Psoas muscle (tissue), 8 donors: ENCODE data around the gene C14orf119. TPM values are rescaled to one million over a fixed set of nuclear protein-coding genes. Genes with fewer than 3 reads are reported as not detected.

Experiments
- ATAC-seq, 4 donors: fragments of 200-7000 bp; cut with Tn5 transposase; one replicate each; pipeline ENCODE4 v1.9.1; 2020; ENCODE audit warnings: moderate library complexity in 3 of 4, mild to moderate bottlenecking in 2 of 4
- DNase-seq, 2 donors: peaks; one replicate each; pipeline ENCODE4 v3.0.0-alpha.2; 2020
- H3K27ac ChIP-seq: fragments of 200-600 bp; one replicate; pipeline ENCODE4 v1.8.0; 2022
- H3K27me3 ChIP-seq, 3 donors: fragments of 200-600 bp in 1 of 3; one replicate each; pipeline versions ENCODE4 v1.6.1 to v1.8.0; 2013 to 2022; ENCODE audit warnings: low read length in 2 of 3, mild to moderate bottlenecking in 2 of 3, moderate library complexity in 1 of 3; ENCODE audit not compliant: insufficient read depth in 3 of 3
- H3K36me3 ChIP-seq, 2 donors: fragments of 200-600 bp in 1 of 2; one replicate each; pipeline versions ENCODE4 v1.6.1 to v1.8.0; 2013 to 2022; ENCODE audit warnings: low read depth in 1 of 2, mild to moderate bottlenecking in 1 of 2, moderate library complexity in 1 of 2; ENCODE audit not compliant: insufficient read depth in 1 of 2
- H3K4me1 ChIP-seq: fragments of 200-600 bp; one replicate; pipeline ENCODE4 v1.8.0; 2022
- H3K4me3 ChIP-seq: fragments of 200-600 bp; one replicate; pipeline ENCODE4 v1.8.0; 2022; ENCODE audit warnings: mild to moderate bottlenecking
- H3K9me3 ChIP-seq: fragments of 200-600 bp; one replicate; pipeline ENCODE4 v1.8.0; 2022
- WGBS, 3 donors: extraction: QIAGEN DNeasy Blood & Tissue Kit; methylation state at CpG; one replicate each; pipeline versions ENCODE4 v1.1.6 to v1.1.7; 2013; 5-methylcytosine and 5-hydroxymethylcytosine counted together
- intact Hi-C, 2 donors: fragments of 100-400 bp; cut with DNase I; formaldehyde crosslinking; loops; one replicate each; pipeline versions ENCODE4 v1.11.0 to v1.14.2; 2022
- polyA plus RNA-seq, 3 donors: library from polyadenylated mRNA; stranded (reverse); fragments of 200-250 nt; gene quantifications; one replicate each; pipeline ENCODE4 v1.2.3, GENCODE V29; 2013
- total RNA-seq, 4 donors: library from RNA; stranded (reverse); fragmentation: NEBNext Ultra II Directional in 2 of 4; extraction: Animal tissue kit (Norgen Biotek cat#: 25700) in 2 of 4; gene quantifications; one replicate each; pipeline versions ENCODE4 v1.2.1 to v1.2.4, GENCODE V29; 2021 to 2023
- TF ChIP-seq, protein P1 (sequence below): fragments of 200-600 bp; IDR thresholded peaks from one replicate; pipeline ENCODE4 v1.8.0; 2022; ENCODE audit warnings: antibody characterized with exemption
- donor health status: healthy with polysubstance abuse.
- donor health status: DM: no; HTN: no; CAD: no; lungs with moderate emphysema.
- donor health status: Bipolar disorder and iron deficiency.
- donor health status: healthy.
- donor health status: DM: yes; HTN: yes; CAD: no.
- donor health status: DM: no; HTN: no; CAD: no.
- donor health status: DM: no; HTN: no; CAD: no.
- donor health status: DM: yes; HTN: yes; CAD: no.

The C14orf119 gene
- total and polyA plus RNA-seq, 7 donors, result 23.2 to 65.3 (median 28.8) TPM

DNA sequence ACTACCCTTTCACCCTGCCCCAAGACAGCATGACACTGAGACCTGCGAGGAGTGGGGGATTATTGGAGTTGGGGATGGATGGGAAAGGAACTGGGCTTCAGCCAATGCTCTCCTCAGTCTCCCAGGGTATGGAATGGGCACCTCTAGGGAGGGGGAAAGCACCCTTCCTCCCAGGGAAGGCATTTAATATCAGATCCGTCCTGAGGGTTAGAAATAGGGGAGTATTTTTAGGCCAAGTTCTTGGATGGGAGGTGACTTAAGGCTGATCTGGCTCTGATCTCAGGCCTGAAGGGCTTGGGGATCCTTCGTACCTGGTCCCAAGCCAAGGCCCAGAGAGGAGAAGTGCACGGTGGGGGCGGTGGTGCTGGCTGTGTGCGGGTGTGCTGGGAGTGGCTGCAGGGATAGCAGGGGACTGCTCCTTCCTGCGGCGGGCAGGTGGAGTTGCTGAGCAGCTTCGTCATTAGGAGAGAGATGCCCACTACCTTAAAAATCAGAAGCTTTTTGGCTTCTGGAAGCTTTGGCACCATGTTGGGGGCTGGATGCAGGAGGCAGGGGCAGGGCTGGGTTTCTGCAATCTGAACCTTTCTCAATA lies 30.7 kb downstream of the C14orf119 start:
- no peaks in the 10 kb centered on the region for H3K9me3 ChIP-seq
- H3K27ac ChIP-seq, result peak overlapping the region; percentile 55
- TF ChIP-seq, protein P1, sequence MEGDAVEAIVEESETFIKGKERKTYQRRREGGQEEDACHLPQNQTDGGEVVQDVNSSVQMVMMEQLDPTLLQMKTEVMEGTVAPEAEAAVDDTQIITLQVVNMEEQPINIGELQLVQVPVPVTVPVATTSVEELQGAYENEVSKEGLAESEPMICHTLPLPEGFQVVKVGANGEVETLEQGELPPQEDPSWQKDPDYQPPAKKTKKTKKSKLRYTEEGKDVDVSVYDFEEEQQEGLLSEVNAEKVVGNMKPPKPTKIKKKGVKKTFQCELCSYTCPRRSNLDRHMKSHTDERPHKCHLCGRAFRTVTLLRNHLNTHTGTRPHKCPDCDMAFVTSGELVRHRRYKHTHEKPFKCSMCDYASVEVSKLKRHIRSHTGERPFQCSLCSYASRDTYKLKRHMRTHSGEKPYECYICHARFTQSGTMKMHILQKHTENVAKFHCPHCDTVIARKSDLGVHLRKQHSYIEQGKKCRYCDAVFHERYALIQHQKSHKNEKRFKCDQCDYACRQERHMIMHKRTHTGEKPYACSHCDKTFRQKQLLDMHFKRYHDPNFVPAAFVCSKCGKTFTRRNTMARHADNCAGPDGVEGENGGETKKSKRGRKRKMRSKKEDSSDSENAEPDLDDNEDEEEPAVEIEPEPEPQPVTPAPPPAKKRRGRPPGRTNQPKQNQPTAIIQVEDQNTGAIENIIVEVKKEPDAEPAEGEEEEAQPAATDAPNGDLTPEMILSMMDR, result no peak
- intact Hi-C loops, result loop anchor here in 1 of 2 donors (10.0 kb wide), 1 partner anchor 169 kb away; no protein-coding TSS in a partner anchor
- ATAC-seq, result peak in 3 of 4 donors; percentile 39 to 67 (median 65)
- WGBS, 3 donors, result 14 to 50% (median 20%) methylated on average over 9 of the region's 9 CpGs
- DNase-seq, result peak in 1 of 2 donors; percentile 79
- H3K27me3 ChIP-seq, result no peaks in the 10 kb centered on the region
- H3K4me1 ChIP-seq, result peaks cover 38% of the 10 kb centered on the region
- peaks cover 0 to 45% of the 10 kb centered on the region in 2 donors for H3K36me3 ChIP-seq
- H3K4me3 ChIP-seq, result no peak overlapping the region

DNA sequence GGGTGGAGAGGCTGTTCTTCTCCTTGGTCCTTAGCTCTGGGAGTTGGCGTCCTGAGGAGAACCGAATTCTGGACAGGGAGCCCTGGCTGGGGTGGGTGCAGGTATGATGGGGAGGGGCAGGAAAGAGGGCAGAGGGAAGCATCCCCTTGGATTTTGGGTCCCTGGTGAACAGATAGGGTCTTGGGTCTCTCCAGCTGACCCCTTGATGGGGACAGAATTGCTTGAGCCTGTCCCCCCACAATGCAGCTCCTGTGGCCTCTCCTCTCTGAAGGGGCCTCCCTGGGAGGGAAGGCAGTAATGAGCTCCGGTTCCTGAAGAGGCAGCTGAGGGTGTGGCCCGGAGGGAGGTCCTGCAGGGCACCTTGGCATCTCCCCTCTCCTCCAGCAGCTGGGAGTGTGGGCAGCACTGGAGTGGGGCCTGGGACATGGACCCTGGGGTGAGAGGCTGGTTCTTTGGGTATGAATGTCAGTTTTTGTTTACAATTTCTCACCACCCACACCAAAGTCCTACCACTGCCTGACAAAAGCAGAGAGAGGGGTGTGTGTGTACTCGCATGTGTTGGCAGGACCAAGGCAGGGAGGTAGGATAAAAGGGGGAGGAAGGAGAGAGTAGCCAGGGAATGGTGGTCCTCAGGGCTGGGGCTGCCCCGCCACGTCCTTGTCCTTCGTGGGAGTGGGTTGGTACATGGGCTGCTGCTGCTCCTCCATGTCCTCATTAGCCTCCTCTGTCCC lies 31.4 kb downstream of the C14orf119 start:
- Histone ChIP-seq H3K36me3 (peaks cover 0 to 51% of the 10 kb centered on the region in 2 donors), H3K4me3 (no peak overlapping the region), H3K27me3 (no peaks in the 10 kb centered on the region), H3K27ac (peak overlapping the region; percentile 55), H3K9me3 (no peaks in the 10 kb centered on the region), H3K4me1 (peaks cover 41% of the 10 kb centered on the region)
- DNase-seq (peak in 1 of 2 donors; percentile 32), ATAC-seq (no peak)
- intact Hi-C loops, result loop anchor here in 1 of 2 donors (10.0 kb wide), 1 partner anchor 168 kb away; no protein-coding TSS in a partner anchor
- 71 to 87% (median 79%) methylated on average over 8 of the region's 8 CpGs for WGBS, 3 donors
- TF ChIP-seq, protein P1, result no peak

DNA sequence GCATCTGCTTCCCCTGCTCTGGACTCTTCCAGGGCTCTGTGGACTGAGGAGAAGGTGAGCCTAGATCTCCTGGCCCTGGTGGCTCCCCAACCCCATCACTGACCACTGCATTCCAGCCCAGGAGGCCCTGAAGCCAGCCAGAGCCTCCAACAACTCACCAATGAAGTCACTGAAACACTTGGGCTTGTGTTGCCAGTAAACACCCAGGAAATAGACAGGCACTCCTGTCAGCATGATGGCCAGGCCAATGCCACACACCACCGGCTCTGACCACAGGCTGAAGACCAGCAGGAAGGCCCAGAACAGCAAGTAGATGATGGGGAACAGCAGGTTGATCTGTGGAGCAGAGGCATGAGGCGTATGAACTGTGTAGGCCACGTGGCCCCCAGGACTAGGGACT lies 32.6 kb downstream of the C14orf119 start:
- whole genome bisulfite sequencing, 3 donors, result 73 to 89% (median 77%) methylated on average over 3 of the region's 3 CpGs
- peaks cover 0 to 60% of the 10 kb centered on the region in 2 donors for H3K36me3 ChIP-seq
- intact Hi-C loops, result loop anchor here in 1 of 2 donors (10.0 kb wide), 1 partner anchor 167 kb away; no protein-coding TSS in a partner anchor

DNA sequence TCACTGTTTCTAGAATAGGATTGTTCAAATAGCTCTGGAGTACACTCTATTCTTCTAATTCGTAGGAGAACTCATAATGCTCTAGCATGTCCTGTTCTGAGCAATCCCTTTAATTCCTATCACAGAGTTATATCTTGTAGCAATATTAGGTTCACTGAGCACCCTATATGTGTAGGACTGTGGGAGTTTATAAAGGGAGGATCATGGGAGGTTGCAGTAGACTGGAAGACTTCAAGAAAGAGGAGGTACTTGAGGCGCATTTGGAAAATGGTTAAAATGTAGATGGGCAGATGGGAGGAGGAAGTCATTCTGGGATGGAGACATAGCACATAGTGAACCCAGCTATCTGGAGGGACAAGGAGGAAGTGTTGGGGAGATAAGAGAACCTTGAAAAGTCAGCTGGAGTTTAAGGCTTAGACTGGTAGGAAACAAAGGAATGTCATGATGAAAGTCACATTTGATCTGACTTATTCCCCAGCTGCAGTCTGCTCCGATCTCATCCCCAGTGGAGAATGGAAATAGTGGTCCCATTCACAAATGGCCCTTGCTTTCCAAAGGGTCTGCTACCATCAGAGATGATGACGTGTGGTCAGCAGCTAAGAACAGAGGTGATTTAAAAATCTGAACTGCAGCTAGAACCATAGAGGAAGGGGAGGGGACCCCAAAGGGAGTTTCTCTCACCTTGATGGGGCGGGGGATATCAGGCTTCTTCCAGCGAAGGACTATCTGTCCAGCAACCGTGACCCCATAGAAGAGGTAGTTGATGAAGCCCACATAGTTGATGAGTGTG lies 33.9 kb downstream of the C14orf119 start:
- 85 to 90% (median 88%) methylated on average over 7 of the region's 7 CpGs for WGBS, 3 donors
- intact Hi-C loops, result loop anchor here in 1 of 2 donors (10.0 kb wide), 1 partner anchor 166 kb away; no protein-coding TSS in a partner anchor
- Histone ChIP-seq H3K9me3 (no peaks in the 10 kb centered on the region), H3K4me3 (no peak overlapping the region), H3K27me3 (no peaks in the 10 kb centered on the region), H3K36me3 (peaks cover 0 to 67% of the 10 kb centered on the region in 2 donors), H3K27ac (no peak overlapping the region), H3K4me1 (peaks cover 31% of the 10 kb centered on the region)
- TF ChIP-seq, protein P1, result no peak
- DNase-seq (no peak), ATAC-seq (no peak)

More for the DNA sequence above, 32.6 kb downstream of the C14orf119 start:
- Histone ChIP-seq H3K9me3 (no peaks in the 10 kb centered on the region), H3K4me3 (no peak overlapping the region), H3K27ac (peak overlapping the region; percentile 9), H3K4me1 (peaks cover 41% of the 10 kb centered on the region), H3K27me3 (no peaks in the 10 kb centered on the region)
- ATAC-seq (no peak), DNase-seq (no peak)
- TF ChIP-seq, protein P1, result no peak
